Daoy (cell line): ENCODE results near the gene LMO1. TPM values are rescaled to one million over a fixed set of nuclear protein-coding genes. Genes with fewer than 3 reads are reported as not detected.

ENCODE experiments used
- DNase-seq: peaks from one replicate; pipeline ENCODE4 v3.0.0-alpha.2; 2015; ENCODE audit warnings: low read depth
- total RNA-seq: library from RNA; depleted of rRNA; stranded (reverse); fragments of >200 nt; shearing (Covaris generic); gene quantifications from 2 replicates; pipeline ENCODE4 v1.2.3, GENCODE V29; 2014

The LMO1 gene
- total RNA-seq, 1 experiment from 2014 or later: not detected

GRCh38 chr11:8242499-8243280, 21.0 kb downstream of the LMO1 start:
- DNase-seq: no peak

- no peak for DNase-seq
Observed at GRCh38 chr11:8242118-8242475, 21.6 kb downstream of the LMO1 start.

GRCh38 chr11:8241373-8242117, 22.1 kb downstream of the LMO1 start:
- DNase-seq: no peak

DNA sequence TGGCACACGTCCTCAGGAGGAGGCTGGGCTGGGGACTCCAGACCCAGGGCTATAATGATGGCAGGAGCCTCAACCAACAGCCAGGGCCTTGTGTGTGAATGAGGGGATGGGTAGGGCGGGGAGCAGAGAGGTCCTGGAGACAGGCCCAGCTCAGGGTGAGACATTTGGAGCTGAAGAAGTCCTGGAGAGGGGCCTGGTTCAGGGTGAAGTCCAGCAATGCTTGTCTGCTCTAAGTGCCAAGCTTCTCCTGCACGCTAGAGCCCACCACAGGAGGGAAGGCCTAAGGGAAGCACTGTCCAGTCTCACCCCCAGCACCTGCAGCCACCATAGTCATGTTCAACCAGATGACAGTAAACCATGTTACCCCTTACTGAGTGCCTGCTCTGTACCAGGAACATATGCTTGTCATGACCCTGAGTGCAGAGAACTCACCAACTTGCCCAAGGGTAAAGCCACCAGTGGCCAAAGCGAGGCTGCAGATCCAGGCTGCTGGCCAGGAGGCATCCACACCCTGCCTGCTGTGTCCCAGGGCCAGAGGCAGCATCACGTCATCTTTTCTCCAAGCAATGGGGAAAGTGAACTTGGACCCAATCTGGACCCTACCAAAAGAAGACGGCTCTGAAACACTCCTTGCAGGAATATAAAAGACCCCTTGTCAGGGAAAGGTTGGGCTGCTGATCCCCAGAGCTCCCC, 24.0 kb downstream of the LMO1 start:
- no peak for DNase-seq

- no peak for DNase-seq
Observed at GRCh38 chr11:8239040-8239439, 24.6 kb downstream of the LMO1 start.

- DNase-seq: no peak
Observed at GRCh38 chr11:8237453-8237852, 26.2 kb downstream of the LMO1 start.

DNA sequence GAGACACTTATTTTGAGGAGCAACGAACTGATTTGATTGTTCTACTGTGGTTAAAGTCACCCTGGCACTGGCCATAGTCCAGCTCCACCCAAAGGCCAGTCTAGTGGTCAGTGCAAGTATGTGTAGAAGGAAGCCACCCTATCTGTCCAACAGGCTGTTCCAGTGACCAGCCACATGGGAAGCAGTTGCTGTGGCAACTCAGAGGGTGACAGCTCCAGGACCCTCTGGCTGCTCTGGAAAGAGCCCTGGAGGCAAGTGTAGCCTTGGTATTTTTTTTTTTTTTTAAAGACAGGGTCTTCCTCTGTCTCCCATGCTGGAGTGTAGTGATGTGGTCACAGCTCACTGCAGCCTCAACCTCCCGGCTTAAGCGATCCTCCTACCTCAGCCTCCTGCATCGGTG, 27.8 kb downstream of the LMO1 start:
- DNase-seq: no peak

GRCh38 chr11:8234910-8235309, 28.8 kb downstream of the LMO1 start:
- no peak for DNase-seq

DNA sequence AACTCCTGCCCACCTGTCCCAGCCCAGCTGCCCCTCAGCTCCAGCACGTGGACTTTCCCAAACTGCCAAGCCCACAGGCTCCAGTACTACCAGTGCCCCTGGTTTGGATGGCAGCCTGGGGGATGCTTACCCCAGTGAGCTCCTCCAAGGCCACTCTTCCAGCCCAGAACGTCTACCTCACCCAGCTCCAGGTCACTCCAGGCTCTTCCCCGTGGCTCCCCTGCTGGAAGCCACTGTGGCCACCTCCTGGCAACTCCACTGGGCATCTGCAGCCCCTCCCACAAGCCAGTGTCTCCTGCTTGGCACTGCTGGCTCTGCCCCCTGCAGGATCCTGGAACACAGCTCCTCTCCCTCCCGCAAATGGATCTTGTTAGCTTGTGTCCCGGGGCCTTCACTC, 29.3 kb downstream of the LMO1 start:
- DNase-seq: peak; percentile 54

DNA sequence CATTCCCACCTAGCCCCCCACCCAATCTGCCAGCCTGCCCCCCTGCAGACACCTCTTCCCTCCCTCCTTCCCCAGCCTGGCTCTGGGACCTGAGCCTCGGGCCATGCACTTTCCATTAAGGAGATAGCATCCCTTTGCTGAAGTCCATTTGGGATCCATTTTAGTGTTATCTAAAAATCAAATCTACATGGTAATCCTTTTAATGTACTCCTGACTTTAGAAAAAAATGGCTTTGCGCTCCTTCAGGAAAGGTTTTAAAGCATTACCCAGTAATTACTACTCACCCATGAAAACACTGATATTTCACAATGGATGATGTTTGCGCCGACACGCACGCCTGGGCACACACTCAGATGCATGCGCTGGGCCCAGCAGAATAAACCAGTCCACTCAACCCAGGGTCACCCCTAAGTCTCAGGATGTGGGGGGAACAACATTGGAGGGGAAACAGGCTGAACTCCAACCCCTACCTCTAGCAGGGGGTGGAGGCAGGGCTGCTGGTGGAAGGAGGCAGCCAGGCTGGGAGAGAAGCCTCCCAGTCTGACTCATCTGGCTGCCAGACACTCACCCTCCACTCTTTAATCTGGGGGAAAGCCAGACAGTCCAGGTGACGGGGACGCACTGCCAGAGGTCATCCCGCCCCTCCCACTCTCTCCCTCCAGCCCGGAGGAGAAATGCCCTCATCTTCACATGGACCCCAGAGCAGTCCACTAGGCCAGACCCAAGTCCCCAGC, 29.8 kb downstream of the LMO1 start:
- peak; percentile 77 for DNase-seq

DNA sequence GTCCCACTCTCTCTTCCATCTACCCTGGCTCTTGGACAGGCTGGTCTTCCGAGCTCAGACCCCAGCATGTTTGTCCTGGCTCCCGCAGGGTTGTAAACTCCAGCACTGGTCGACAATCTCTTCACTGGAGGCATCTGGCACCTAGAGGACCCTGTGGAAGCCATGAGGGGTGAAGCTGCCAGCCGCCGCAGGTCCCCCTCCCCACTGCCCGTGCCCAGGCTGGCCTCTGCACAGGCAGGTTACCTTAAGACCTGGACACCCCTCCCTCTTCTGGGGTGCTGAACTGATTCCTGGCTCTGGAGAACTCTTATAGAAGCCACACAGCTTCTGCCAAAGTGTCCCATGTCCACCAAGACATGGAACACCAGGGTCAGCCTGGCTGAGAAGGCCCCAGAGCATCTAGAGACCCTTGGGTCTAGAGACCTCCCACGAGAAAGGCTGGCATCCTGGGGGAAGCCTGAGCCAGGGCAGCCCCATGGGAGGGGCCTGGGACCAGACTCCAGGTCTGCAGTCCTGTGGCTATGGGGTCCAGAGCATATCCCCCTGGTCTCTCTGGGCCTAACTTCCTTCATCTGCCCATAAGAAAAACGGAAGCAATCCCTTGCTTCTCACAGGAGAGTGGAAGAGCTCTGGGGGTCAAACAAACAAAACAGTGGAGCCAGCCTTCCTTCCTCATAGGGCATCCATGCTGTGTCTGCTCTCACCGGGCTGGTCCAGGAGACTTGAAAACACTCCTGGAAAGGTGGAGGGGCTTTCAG, 30.6 kb downstream of the LMO1 start:
- DNase-seq: no peak

DNA sequence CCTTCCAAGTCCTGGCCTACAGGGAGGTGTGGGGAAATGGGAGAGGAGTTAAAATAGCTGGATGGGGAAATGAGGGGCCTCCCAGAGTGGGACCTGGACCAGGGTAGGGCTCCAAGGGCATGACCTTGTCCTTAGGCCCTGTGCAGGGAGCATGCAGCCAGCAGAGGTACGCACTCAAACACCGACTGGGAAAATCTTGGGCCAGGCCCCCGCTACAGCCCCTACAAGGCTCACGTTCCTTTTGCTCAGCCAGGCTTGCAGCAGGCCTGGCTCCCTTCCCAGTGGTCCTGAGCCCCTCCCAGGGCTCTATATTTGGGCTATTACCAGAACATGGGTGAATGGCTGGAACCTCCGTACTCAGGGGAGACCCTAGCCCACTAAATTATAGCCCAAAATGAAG, 31.3 kb downstream of the LMO1 start:
- DNase-seq: no peak

DNA sequence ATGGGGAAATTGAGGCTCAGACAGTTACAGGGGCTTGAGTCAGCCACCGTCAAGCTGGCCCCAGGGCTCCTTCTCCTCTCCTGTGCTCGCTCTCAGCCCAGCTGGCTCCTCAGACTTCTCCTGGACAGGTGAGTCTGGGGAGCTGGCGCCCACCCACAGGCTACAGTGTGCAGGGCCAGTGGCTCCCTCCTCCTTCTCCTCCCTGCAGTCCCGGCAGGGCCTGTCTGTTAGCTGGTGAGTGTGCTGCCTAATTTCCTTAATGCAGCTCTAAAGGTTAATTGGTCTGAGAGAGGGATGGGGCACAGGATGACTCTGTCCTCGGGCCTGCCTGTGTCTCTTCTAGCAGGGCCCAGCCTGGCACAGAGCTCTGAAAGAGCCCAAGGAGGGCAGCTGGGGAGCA, 31.7 kb downstream of the LMO1 start:
- no peak for DNase-seq

GRCh38 chr11:8230921-8231847, 32.5 kb downstream of the LMO1 start:
- no peak for DNase-seq

DNA sequence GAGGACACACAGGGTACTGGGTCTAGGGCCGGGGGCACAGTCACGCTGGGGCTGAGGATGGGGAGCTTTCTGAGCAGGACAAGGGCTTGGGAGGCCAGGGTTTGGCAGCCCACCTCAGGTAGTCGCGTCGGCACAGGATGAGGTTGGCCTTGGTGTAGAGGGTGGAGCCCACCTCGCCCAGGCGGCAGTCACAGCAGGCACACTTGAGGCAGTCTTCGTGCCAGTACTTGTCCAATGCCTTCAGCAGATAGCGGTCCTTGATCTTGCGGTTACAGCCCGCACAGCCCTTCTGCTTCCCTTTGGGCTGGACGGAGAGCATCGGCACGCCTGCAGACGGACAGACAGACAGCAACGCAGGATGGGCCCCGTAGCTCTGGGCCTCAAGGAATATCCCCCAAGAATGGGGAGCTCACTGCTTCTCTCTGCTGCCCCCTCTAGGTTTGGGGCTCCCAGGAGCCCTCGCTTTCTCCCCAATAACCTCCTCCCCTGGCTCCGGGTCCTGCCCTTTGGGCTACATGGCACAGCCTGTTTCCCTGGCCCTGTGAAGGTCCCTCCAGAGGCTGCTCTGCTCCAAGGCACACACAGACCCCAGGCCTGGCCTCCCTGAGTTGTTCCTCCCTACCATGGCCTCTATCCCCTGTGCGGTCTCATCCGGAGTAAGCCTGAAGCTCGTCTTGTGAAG, 33.4 kb downstream of the LMO1 start:
- DNase-seq: no peak

DNA sequence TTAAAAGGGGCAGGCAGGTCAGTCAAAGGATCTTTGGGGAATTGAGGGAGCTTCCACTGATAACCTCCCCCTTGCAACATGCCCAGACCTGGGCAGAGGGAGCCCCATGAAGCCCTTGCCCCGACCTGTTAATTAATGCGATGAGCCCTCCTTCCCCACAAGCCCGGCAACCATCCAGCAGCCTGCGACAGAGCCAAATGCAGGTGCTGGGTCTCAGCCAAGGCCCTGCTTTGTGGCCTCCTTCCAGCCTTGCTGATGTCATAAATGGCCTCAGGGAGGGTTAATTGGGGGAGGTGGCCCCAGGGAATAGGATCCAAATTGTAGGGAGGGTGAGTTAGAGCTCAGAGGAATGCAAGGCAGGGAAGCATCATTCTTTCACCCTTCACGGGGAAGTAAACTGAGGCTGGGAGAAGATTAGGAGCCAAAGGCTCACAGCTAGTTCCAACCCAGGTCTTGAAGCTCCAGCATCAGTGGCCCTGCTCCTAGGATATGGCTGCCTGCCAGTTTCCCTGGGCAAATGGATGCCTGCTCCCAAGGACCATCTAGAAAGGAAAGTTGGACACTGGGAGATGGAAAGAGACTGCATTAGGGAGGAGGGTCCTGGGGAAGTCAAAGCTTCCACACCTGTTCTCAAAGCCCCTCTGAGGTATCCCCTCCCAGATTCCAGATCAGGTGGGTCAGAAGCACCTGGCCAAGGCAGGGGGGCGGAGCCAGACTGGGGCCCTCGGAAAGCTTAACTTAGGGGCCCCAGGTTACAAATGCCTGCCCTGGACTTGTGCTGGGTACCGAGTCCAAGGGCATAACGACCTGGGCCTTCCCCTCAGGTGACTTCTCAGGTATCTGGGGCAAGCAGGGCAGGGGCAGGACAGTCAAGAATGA, 34.1 kb downstream of the LMO1 start:
- peak; percentile 58 for DNase-seq

GRCh38 chr11:8228231-8228630, 35.4 kb downstream of the LMO1 start:
- no peak for DNase-seq
